Skin of body (tissue), 2 donors: ENCODE measurements around the gene LSG1. TPM values are rescaled to one million over a fixed set of nuclear protein-coding genes. Genes with fewer than 3 reads are reported as not detected.

ENCODE experiments used
- small RNA-seq: library from RNA; depleted of rRNA; stranded (forward); fragments of <200 nt; gene quantifications from one replicate; pipeline ENCODE3, GENCODE V24; 2014; ENCODE audit warnings: low replicate concordance
- total RNA-seq: library from RNA; depleted of rRNA; stranded (reverse); fragments of >200 nt; gene quantifications from one replicate; pipeline ENCODE4 v1.2.3, GENCODE V29; 2014

LSG1 gene
- total RNA-seq, 1 donor from 2014 or later: 41.4 TPM

Small RNA genes within 50 kb of the gene (small RNA-seq; reads per million reads assigned to genes)
- not detected for gene AC046143.2

Other genes with a start within 250 kb of the LSG1 start
- gene ATP13A3, start 185.2 kb downstream of the LSG1 start, total RNA-seq: 73.5 TPM
- gene TMEM44, start 38.8 kb downstream of the LSG1 start, total RNA-seq: 9.9 TPM
- 10.7 TPM for gene FAM43A, start 13.7 kb upstream of the LSG1 start, total RNA-seq